Liver (tissue), 10 donors: ENCODE results near the gene WDR5. TPM values are rescaled to one million over a fixed set of nuclear protein-coding genes. Genes with fewer than 3 reads are reported as not detected.

ENCODE experiments used
- DNase-seq: peaks from one replicate; pipeline ENCODE4 v3.0.0-alpha.2; 2017; ENCODE audit warnings: low spot score
- H3K27ac ChIP-seq, 2 donors: one replicate each; pipeline ENCODE4 v1.7.0; 2013; ENCODE audit warnings: inconsistent platforms in 2 of 2, low read length in 2 of 2, control low read depth in 1 of 2, low read depth in 1 of 2, mild to moderate bottlenecking in 1 of 2
- H3K27me3 ChIP-seq, 4 donors: one replicate each; pipeline versions ENCODE4 v1.6.1 to v1.7.0; 2013; ENCODE audit warnings: low read length in 3 of 4, inconsistent platforms in 1 of 4, mild to moderate bottlenecking in 1 of 4, moderate library complexity in 1 of 4; ENCODE audit not compliant: control insufficient read depth in 4 of 4, insufficient read depth in 4 of 4
- H3K36me3 ChIP-seq, 4 donors: one replicate each; pipeline versions ENCODE4 v1.6.1 to v1.7.0; 2013; ENCODE audit warnings: low read length in 3 of 4, mild to moderate bottlenecking in 3 of 4, low read depth in 1 of 4, moderate library complexity in 1 of 4; ENCODE audit not compliant: control insufficient read depth in 4 of 4, insufficient read depth in 3 of 4
- H3K4me1 ChIP-seq, 4 donors: one replicate each; pipeline versions ENCODE4 v1.6.1 to v1.7.0; 2013; ENCODE audit warnings: low read length in 3 of 4, mild to moderate bottlenecking in 3 of 4, moderate library complexity in 1 of 4; ENCODE audit not compliant: control insufficient read depth in 4 of 4, insufficient read depth in 4 of 4
- H3K4me3 ChIP-seq, 3 donors: one replicate each; pipeline versions ENCODE4 v1.6.1 to v1.7.0; 2013; ENCODE audit warnings: low read length in 3 of 3, control low read depth in 1 of 3, low read depth in 1 of 3, mild to moderate bottlenecking in 1 of 3
- H3K9ac ChIP-seq, 2 donors: one replicate each; pipeline ENCODE4 v1.7.0; 2013; ENCODE audit warnings: low read length in 2 of 2, mild to moderate bottlenecking in 2 of 2, moderate library complexity in 2 of 2, control low read depth in 1 of 2, low read depth in 1 of 2
- H3K9me3 ChIP-seq, 4 donors: one replicate each; pipeline versions ENCODE4 v1.6.1 to v1.7.0; 2013; ENCODE audit warnings: low read length in 3 of 4; ENCODE audit not compliant: control insufficient read depth in 4 of 4
- FOXA1 ChIP-seq: IDR thresholded peaks from 2 replicates; pipeline ENCODE4 v1.6.1; 2016; ENCODE audit warnings: antibody characterized with exemption
- FOXA2 ChIP-seq: IDR thresholded peaks from 2 replicates; pipeline ENCODE4 v1.6.1; 2016; ENCODE audit warnings: antibody characterized with exemption
- TAF1 ChIP-seq: conservative IDR thresholded peaks from 2 replicates; pipeline ENCODE4 v1.6.1; 2016; ENCODE audit warnings: antibody characterized with exemption, mild to moderate bottlenecking
- WGBS: extraction: QIAGEN DNeasy Blood & Tissue Kit; methylation state at CpG from one replicate; pipeline ENCODE4 v1.1.7; 2013; 5-methylcytosine and 5-hydroxymethylcytosine counted together
- polyA plus RNA-seq, 2 donors: library from polyadenylated mRNA; stranded (reverse) in 1 of 2; unstranded in 1 of 2; fragments of 200-250 nt in 1 of 2; fragments of >200 nt in 1 of 2; fragmentation: Nextera tagmentation in 1 of 2; extraction: Ambion mirVana in 1 of 2; gene quantifications; one replicate each; pipeline versions ENCODE4 v1.2.1 to v1.2.3, GENCODE V29; 2013 to 2015
- small RNA-seq: library from RNA; depleted of rRNA; stranded (forward); fragments of <200 nt; gene quantifications from one replicate; pipeline ENCODE3, GENCODE V24; 2014
- total RNA-seq, 2 donors: library from RNA; depleted of rRNA; stranded (reverse); fragments of >200 nt; gene quantifications; one replicate each; pipeline ENCODE4 v1.2.3, GENCODE V29; 2014
- TF ChIP-seq, protein P1 (sequence below): IDR thresholded peaks from 2 replicates; pipeline ENCODE4 v1.6.1; 2016; ENCODE audit warnings: antibody characterized with exemption
- donor health status: healthy.
- donor health status: healthy.
- donor health status: healthy.
- donor health status: healthy.
- donor health status: healthy.

Gene WDR5
- total and polyA plus RNA-seq, 4 donors = 11.1 to 21.6 (median 14.6) TPM

- no peaks in the 10 kb centered on the region for H3K9me3 ChIP-seq
- H3K4me1 ChIP-seq = peaks cover 22 to 66% (median 39%) of the 10 kb centered on the region in 4 donors
- H3K36me3 ChIP-seq = no peaks in the 10 kb centered on the region
- no peak for DNase-seq
- no peak overlapping the region for H3K4me3 ChIP-seq
- no peaks in the 10 kb centered on the region for H3K27me3 ChIP-seq
- TF ChIP-seq FOXA2 (no peak), TAF1 (no peak), FOXA1 (no peak)
- TF ChIP-seq, protein P1, sequence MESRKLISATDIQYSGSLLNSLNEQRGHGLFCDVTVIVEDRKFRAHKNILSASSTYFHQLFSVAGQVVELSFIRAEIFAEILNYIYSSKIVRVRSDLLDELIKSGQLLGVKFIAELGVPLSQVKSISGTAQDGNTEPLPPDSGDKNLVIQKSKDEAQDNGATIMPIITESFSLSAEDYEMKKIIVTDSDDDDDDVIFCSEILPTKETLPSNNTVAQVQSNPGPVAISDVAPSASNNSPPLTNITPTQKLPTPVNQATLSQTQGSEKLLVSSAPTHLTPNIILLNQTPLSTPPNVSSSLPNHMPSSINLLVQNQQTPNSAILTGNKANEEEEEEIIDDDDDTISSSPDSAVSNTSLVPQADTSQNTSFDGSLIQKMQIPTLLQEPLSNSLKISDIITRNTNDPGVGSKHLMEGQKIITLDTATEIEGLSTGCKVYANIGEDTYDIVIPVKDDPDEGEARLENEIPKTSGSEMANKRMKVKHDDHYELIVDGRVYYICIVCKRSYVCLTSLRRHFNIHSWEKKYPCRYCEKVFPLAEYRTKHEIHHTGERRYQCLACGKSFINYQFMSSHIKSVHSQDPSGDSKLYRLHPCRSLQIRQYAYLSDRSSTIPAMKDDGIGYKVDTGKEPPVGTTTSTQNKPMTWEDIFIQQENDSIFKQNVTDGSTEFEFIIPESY = no peak
- WGBS = 95% methylated on average over 20 of the region's 20 CpGs
- H3K27ac ChIP-seq = peak overlapping the region; percentile 92 to 99
- no peak overlapping the region for H3K9ac ChIP-seq
Observed at GRCh38 chr9:134208981-134209725, 73.3 kb downstream of the WDR5 start.

Small RNAs within 50 kb of the gene (small RNA-seq; reads per million reads assigned to genes)
- gene RNU6ATAC = 11.1 reads per million, percentile 94 among the genes with 10 or more reads in this experiment

Other genes starting within 250 kb of the WDR5 start
- gene VAV2, start 143.8 kb upstream of the WDR5 start, total RNA-seq = 10 to 100 TPM; 12.6 to 26.4 TPM
- gene VAV2, start 143.8 kb upstream of the WDR5 start, polyA plus RNA-seq = 10 to 100 TPM in 1 of 2 donors, 1 to 10 TPM in 1; 4.9 to 21.4 TPM
- 1 to 10 TPM; 2.6 to 3.2 TPM for gene BRD3OS, start 110.6 kb upstream of the WDR5 start, total RNA-seq
- gene BRD3OS, start 110.6 kb upstream of the WDR5 start, polyA plus RNA-seq = 1 to 10 TPM; 2.1 to 5.1 TPM
- gene BRD3, start 68.1 kb upstream of the WDR5 start, total RNA-seq = 10 to 100 TPM; 10.5 to 17.7 TPM
- gene BRD3, start 68.1 kb upstream of the WDR5 start, polyA plus RNA-seq = 10 to 100 TPM in 1 of 2 donors, 1 to 10 TPM in 1; 7.2 to 14.9 TPM
- gene RNU6ATAC, start 28.5 kb downstream of the WDR5 start, total RNA-seq = not detected
- not detected for gene RNU6ATAC, start 28.5 kb downstream of the WDR5 start, polyA plus RNA-seq
- gene RXRA, start 190.4 kb downstream of the WDR5 start, total RNA-seq = 100 to 1,000 TPM in 1 of 2 donors, 10 to 100 TPM in 1; 41.5 to 116 TPM
- 100 to 1,000 TPM in 1 of 2 donors, 10 to 100 TPM in 1; 46.8 to 101 TPM for gene RXRA, start 190.4 kb downstream of the WDR5 start, polyA plus RNA-seq